H9 (cell line): ENCODE measurements around the gene AFF2. TPM values are rescaled to one million over a fixed set of nuclear protein-coding genes. Genes with fewer than 3 reads are reported as not detected.

Experiments
- DNase-seq: peaks from one replicate; pipeline ENCODE4 v3.0.0-alpha.2; 2017
- H2AFZ ChIP-seq: one replicate; pipeline ENCODE4 v1.6.1; 2013; ENCODE audit warnings: mild to moderate bottlenecking, low read length, control low read depth, moderate library complexity
- H2AK5ac ChIP-seq: 2 replicates; pipeline ENCODE4 v1.6.1; 2013; ENCODE audit warnings: low read length, control low read depth, mixed read lengths; ENCODE audit not compliant: insufficient read length
- H2BK120ac ChIP-seq: one replicate; pipeline ENCODE4 v1.6.1; 2013; ENCODE audit warnings: low read depth, mild to moderate bottlenecking, low read length, control low read depth, inconsistent platforms; ENCODE audit not compliant: poor library complexity, severe bottlenecking
- H2BK12ac ChIP-seq: 2 replicates; pipeline ENCODE4 v1.6.1; 2013; ENCODE audit warnings: low read length, control low read depth, mixed read lengths, low read depth; ENCODE audit not compliant: insufficient read length
- H2BK15ac ChIP-seq: 2 replicates; pipeline ENCODE4 v1.6.1; 2013; ENCODE audit warnings: low read depth, low read length, control low read depth
- H2BK20ac ChIP-seq: one replicate; pipeline ENCODE4 v1.6.1; 2013; ENCODE audit warnings: low read depth, mild to moderate bottlenecking, low read length, control low read depth, inconsistent platforms; ENCODE audit not compliant: poor library complexity, severe bottlenecking
- H2BK5ac ChIP-seq: 2 replicates; pipeline ENCODE4 v1.6.1; 2013; ENCODE audit warnings: low read length, control low read depth, mixed read lengths; ENCODE audit not compliant: insufficient read length
- H3K14ac ChIP-seq: 2 replicates; pipeline ENCODE4 v1.6.1; 2013; ENCODE audit warnings: low read length, control low read depth; ENCODE audit not compliant: insufficient read depth
- H3K18ac ChIP-seq: 2 replicates; pipeline ENCODE4 v1.6.1; 2013; ENCODE audit warnings: low read depth, mild to moderate bottlenecking, mixed read lengths, low read length, control low read depth; ENCODE audit not compliant: insufficient read length
- H3K23ac ChIP-seq: 2 replicates; pipeline ENCODE4 v1.6.1; 2013; ENCODE audit warnings: low read length, control low read depth, mixed read lengths, low read depth; ENCODE audit not compliant: insufficient read length
- H3K23me2 ChIP-seq: 2 replicates; pipeline ENCODE4 v1.6.1; 2013; ENCODE audit warnings: low read depth, mild to moderate bottlenecking, mixed read lengths, low read length, control low read depth; ENCODE audit not compliant: insufficient read length, poor library complexity, severe bottlenecking
- H3K27ac ChIP-seq: 2 replicates; pipeline ENCODE4 v1.5.1; 2013; ENCODE audit warnings: low read length, control low read depth, mixed read lengths, low read depth; ENCODE audit not compliant: insufficient read length
- H3K27me3 ChIP-seq: 2 replicates; pipeline ENCODE4 v1.6.1; 2013; ENCODE audit warnings: low read length, control low read depth, inconsistent platforms; ENCODE audit not compliant: insufficient read depth
- H3K4ac ChIP-seq: 2 replicates; pipeline ENCODE4 v1.6.1; 2013; ENCODE audit warnings: low read depth, mild to moderate bottlenecking, control low read depth, inconsistent platforms, low read length, moderate library complexity
- H3K4me1 ChIP-seq: 2 replicates; pipeline ENCODE4 v1.6.1; 2013; ENCODE audit warnings: low read length, control low read depth, inconsistent platforms; ENCODE audit not compliant: insufficient read depth
- H3K4me2 ChIP-seq: 2 replicates; pipeline ENCODE4 v1.6.1; 2013; ENCODE audit warnings: low read length, control low read depth, mixed read lengths; ENCODE audit not compliant: insufficient read length, insufficient read depth
- H3K56ac ChIP-seq: 2 replicates; pipeline ENCODE4 v1.6.1; 2013; ENCODE audit warnings: low read depth, mild to moderate bottlenecking, mixed read lengths, low read length, control low read depth; ENCODE audit not compliant: insufficient read length
- H3K79me1 ChIP-seq: 2 replicates; pipeline ENCODE4 v1.6.1; 2013; ENCODE audit warnings: low read depth, mild to moderate bottlenecking, moderate library complexity, low read length, control low read depth, inconsistent platforms; ENCODE audit not compliant: insufficient read depth, poor library complexity, severe bottlenecking
- H3K79me2 ChIP-seq: 2 replicates; pipeline ENCODE4 v1.6.1; 2013; ENCODE audit warnings: low read length, control low read depth, inconsistent platforms; ENCODE audit not compliant: insufficient read depth
- H3K9ac ChIP-seq: 2 replicates; pipeline ENCODE4 v1.6.1; 2013; ENCODE audit warnings: low read length, control low read depth, mixed read lengths; ENCODE audit not compliant: insufficient read length; ENCODE audit errors: extremely low read depth
- H3K9me3 ChIP-seq: one replicate; pipeline ENCODE4 v1.6.1; 2013; ENCODE audit warnings: low read depth, low read length, inconsistent platforms; ENCODE audit not compliant: control insufficient read depth
- H3T11ph ChIP-seq: one replicate; pipeline ENCODE4 v1.6.1; 2013; ENCODE audit warnings: mild to moderate bottlenecking, low read length, control low read depth, inconsistent platforms
- H4K20me1 ChIP-seq: one replicate; pipeline ENCODE4 v1.6.1; 2013; ENCODE audit not compliant: control insufficient read depth, insufficient read length, insufficient read depth
- H4K5ac ChIP-seq: 2 replicates; pipeline ENCODE4 v1.6.1; 2013; ENCODE audit warnings: low read depth, mild to moderate bottlenecking, mixed read lengths, low read length, control low read depth; ENCODE audit not compliant: insufficient read length
- H4K8ac ChIP-seq: replicated peaks from 2 replicates; pipeline ENCODE4 v1.6.1; 2013; ENCODE audit warnings: low read length, control low read depth, mixed read lengths, low read depth; ENCODE audit not compliant: insufficient read length
- H4K91ac ChIP-seq: 2 replicates; pipeline ENCODE4 v1.6.1; 2013; ENCODE audit warnings: low read depth, mild to moderate bottlenecking, moderate library complexity, mixed read lengths, low read length, control low read depth; ENCODE audit not compliant: insufficient read length
- H3K27ac Mint-ChIP-seq, 3 experiments: 2 replicates in 2 of 3; 3 replicates in 1 of 3; pipeline ENCODE4 v1.8.0; 2020 to 2021; ENCODE audit warnings: mixed read lengths in 3 of 3, mild to moderate bottlenecking in 1 of 3, moderate library complexity in 1 of 3
- H3K27me3 Mint-ChIP-seq: 2 replicates; pipeline ENCODE4 v1.8.0; 2021; ENCODE audit warnings: low read depth, mild to moderate bottlenecking, moderate library complexity, mixed read lengths
- H3K36me3 Mint-ChIP-seq, 3 experiments: 2 replicates in 2 of 3; 3 replicates in 1 of 3; pipeline ENCODE4 v1.8.0; 2020 to 2021; ENCODE audit warnings: low read depth in 3 of 3, mixed read lengths in 3 of 3; ENCODE audit not compliant: insufficient read depth in 1 of 3
- H3K4me1 Mint-ChIP-seq, 2 experiments: 2 replicates each; pipeline ENCODE4 v1.8.0; 2020; ENCODE audit warnings: mixed read lengths in 2 of 2
- H3K4me3 Mint-ChIP-seq, 2 experiments: 2 replicates in 1 of 2; 3 replicates in 1 of 2; pipeline ENCODE4 v1.8.0; 2020 to 2021; ENCODE audit warnings: mild to moderate bottlenecking in 2 of 2, mixed read lengths in 2 of 2, moderate library complexity in 1 of 2
- H3K9me3 Mint-ChIP-seq, 2 experiments: 2 replicates in 1 of 2; 3 replicates in 1 of 2; pipeline ENCODE4 v1.8.0; 2020; ENCODE audit warnings: mild to moderate bottlenecking in 2 of 2, mixed read lengths in 2 of 2, moderate library complexity in 1 of 2
- WGBS: extraction: QIAGEN DNeasy Blood & Tissue Kit; methylation state at CpG from one replicate; pipeline ENCODE4 v1.1.7; 2013; ENCODE audit warnings: missing lambda C conversion rate, low lambda C conversion rate, mixed read lengths; ENCODE audit not compliant: insufficient read length; ENCODE audit errors: extremely low coverage; 5-methylcytosine and 5-hydroxymethylcytosine counted together
- total RNA-seq: library from RNA; stranded (reverse); gene quantifications from 2 replicates; pipeline ENCODE4 v1.2.1, GENCODE V29; 2021
- TF ChIP-seq, protein P1 (sequence below): fragments of 200-600 bp; sonication (generic); conservative IDR thresholded peaks from 3 replicates; pipeline ENCODE4 v1.8.0; 2021; ENCODE audit warnings: antibody characterized with exemption, mild to moderate bottlenecking

Gene AFF2
- total RNA-seq, 1 experiment from 2014 or later = 14.6 TPM

DNA sequence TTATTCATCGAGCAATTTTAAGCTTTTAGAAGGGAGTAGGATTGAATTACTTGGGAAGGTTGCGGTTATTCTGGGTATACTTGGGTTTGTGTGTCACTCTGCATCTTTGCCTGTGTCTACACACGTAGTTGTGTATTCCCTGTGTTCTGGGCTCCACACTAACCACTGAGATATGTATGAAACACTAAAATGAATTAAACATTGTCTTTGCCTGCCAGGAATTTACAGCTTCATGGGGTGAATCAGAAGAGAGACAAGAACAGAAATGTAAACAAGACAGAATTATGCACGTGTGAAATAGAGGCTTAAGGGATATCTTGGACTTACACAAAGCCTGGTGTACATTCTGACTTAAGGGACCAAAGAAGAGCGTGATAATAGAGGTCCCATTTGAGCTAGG is 228.5 kb downstream of the AFF2 start:
- WGBS = no CpG with 5 or more reads among the region's 5 CpGs
- no peak overlapping the region for H2BK20ac ChIP-seq
- no peak overlapping the region for H4K91ac ChIP-seq
- Mint-ChIP-seq H3K4me1 (no peaks in the 10 kb centered on the region), H3K27ac (no peak overlapping the region), H3K27me3 (no peaks in the 10 kb centered on the region; the same call in 1 of the 2 replicates), H3K4me3 (no peak overlapping the region), H3K36me3 (peaks cover 0 to 4% (median 0%) of the 10 kb centered on the region in 3 experiments; a peak in 2 of 7 replicates), H3K9me3 (peaks cover 42 to 43% of the 10 kb centered on the region in 2 experiments)
- H3K9ac ChIP-seq = no peak overlapping the region
- no peaks in the 10 kb centered on the region for H3K23me2 ChIP-seq
- no peak overlapping the region for H3T11ph ChIP-seq
- no peaks in the 10 kb centered on the region for H4K20me1 ChIP-seq
- H4K5ac ChIP-seq = no peak overlapping the region
- no peaks in the 10 kb centered on the region for H3K4me1 ChIP-seq
- H3K27ac ChIP-seq = no peak overlapping the region
- H2BK15ac ChIP-seq = no peak overlapping the region
- TF ChIP-seq, protein P1, sequence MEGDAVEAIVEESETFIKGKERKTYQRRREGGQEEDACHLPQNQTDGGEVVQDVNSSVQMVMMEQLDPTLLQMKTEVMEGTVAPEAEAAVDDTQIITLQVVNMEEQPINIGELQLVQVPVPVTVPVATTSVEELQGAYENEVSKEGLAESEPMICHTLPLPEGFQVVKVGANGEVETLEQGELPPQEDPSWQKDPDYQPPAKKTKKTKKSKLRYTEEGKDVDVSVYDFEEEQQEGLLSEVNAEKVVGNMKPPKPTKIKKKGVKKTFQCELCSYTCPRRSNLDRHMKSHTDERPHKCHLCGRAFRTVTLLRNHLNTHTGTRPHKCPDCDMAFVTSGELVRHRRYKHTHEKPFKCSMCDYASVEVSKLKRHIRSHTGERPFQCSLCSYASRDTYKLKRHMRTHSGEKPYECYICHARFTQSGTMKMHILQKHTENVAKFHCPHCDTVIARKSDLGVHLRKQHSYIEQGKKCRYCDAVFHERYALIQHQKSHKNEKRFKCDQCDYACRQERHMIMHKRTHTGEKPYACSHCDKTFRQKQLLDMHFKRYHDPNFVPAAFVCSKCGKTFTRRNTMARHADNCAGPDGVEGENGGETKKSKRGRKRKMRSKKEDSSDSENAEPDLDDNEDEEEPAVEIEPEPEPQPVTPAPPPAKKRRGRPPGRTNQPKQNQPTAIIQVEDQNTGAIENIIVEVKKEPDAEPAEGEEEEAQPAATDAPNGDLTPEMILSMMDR = no peak
- H3K79me2 ChIP-seq = no peaks in the 10 kb centered on the region; the same call in 1 of the 2 replicates
- H3K23ac ChIP-seq = no peak overlapping the region
- no peak overlapping the region for H3K14ac ChIP-seq
- no peak overlapping the region for H2BK12ac ChIP-seq
- no peak overlapping the region for H2BK120ac ChIP-seq
- H3K27me3 ChIP-seq = no peaks in the 10 kb centered on the region
- H3K79me1 ChIP-seq = no peaks in the 10 kb centered on the region
- H3K4ac ChIP-seq = no peak overlapping the region
- H3K4me2 ChIP-seq = no peak overlapping the region
- peaks cover 17% of the 10 kb centered on the region for H3K9me3 ChIP-seq
- no peak overlapping the region for H3K56ac ChIP-seq
- H4K8ac ChIP-seq = no peak overlapping the region
- no peak for DNase-seq
- no peak overlapping the region for H2AK5ac ChIP-seq
- H3K18ac ChIP-seq = no peak overlapping the region
- H2BK5ac ChIP-seq = no peak overlapping the region
- no peak overlapping the region for H2AFZ ChIP-seq
